ENCODE results near the gene TMEM143. TPM values are rescaled to one million over a fixed set of nuclear protein-coding genes. Genes with fewer than 3 reads are reported as not detected.
"Not testable (repeated sequence)": the region's sequence is repeated elsewhere in the genome, so short reads cannot be mapped to it uniquely, and the experiment has no call there.

TMEM143 gene
- total RNA-seq, 2 experiments from 2014 or later: 24.8 to 26.1 TPM

DNA sequence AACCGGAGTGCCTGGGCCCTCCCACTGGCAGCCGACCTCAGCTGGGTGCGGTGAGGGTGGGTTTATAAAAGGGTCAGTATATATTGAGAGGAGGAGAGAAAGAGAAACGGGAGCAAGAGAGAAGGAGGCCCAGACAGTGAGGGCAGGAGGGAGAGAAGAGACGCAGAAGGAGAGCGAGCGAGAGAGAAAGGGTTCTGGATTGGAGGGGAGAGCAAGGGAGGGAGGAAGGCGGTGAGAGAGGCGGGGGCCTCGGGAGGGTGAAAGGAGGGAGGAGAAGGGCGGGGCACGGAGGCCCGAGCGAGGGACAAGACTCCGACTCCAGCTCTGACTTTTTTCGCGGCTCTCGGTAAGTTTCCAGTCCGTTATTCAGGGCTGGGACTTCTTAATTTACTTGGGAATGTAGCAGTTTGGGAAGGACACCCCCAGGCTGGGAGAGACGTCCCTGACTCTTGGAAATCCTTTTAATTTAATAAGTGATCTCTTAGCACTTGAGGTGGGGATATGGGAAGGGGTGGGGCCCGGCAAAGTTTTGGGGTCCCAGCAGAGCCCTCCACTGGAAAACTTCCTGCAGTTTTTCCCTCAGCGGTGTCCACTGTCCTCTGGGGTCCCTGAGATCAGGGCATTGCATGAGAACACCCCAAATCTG is 38.4 kb downstream of the TMEM143 start, which contains the start of gene EMP3:
Gene EMP3 (plus strand): TSS at position 288 of the 646 bp plus-strand sequence. CDS start 1,293 bp downstream, outside the sequence.
- peaks cover 35% of the 10 kb centered on the region for H3K36me3 Mint-ChIP-seq
- POLR2A ChIA-PET: interaction anchor here (0.6 to 9.5 kb wide), 4 partner anchors 7 to 154 kb away, joined by 3 to 223 read pairs (median 22); partner anchors contain the start of genes CARD8, SYNGR4 and TMEM143
- DNase-seq (peak; percentile 78), ATAC-seq (ENCODE audit: low read depth) (peak; percentile 32)
- peaks cover 66% of the 10 kb centered on the region for H3K4me1 Mint-ChIP-seq
- H3K27ac Mint-ChIP-seq: peak within 1 kb of the TSS; percentile 89
- H3K9me3 Mint-ChIP-seq: peaks cover 1% of the 10 kb centered on the region
- H3K27me3 Mint-ChIP-seq: no peaks in the 10 kb centered on the region
- H3K4me3 Mint-ChIP-seq: peak within 1 kb of the TSS; percentile 89

DNA sequence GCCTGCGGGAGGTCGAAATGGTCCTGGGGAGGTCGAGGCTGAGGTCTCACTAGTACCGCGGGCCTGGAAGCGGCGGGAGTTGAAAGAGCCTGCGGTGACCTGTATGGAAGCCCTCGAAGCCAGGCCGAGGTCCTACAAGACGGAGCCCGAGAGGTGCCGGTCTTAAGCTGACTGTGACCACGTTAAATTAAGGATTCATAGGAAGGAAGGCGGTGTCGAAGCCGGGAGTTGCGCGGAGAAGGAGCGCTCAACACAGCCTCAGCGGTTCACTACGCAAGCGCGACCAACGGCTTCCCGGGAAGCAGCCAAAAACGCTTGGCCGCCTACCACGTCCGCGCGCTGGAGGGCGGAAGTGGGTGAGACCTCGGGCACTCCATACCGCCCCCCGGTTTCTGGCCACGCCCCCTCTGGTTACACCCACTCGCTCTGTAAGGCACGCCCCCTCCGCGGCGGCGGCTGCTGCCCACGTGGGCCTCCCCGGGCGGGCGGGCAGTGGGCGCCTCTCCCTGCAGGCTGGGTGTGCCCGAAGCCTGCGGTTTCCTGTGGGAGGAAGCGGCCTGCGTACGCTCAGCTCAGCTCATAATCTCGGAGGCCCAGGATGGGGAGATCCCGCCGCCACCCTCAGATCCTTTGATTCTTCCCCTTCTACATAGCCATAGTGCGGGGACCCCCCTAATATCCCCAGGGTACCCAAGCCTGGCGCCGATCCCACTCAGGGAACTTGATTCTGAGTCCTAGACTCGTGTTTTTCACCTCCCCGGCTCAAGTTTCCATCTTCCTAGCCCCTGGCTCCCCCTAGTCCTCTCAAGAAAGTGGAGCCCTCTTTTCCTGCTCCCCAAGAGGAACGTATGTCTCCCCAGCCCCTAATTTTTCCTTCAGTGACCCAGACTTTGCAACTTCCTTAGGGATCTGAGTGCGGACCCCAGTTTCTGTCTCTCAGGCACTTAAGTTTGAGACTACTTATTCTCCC is 41.8 kb downstream of the TMEM143 start:
- peak; percentile 100 for DNase-seq
- Mint-ChIP-seq H3K36me3 (peaks cover 10% of the 10 kb centered on the region), H3K27ac (peak overlapping the region; percentile 100), H3K4me1 (peaks cover 49% of the 10 kb centered on the region), H3K4me3 (peak overlapping the region; percentile 97), H3K9me3 (no peaks in the 10 kb centered on the region), H3K27me3 (no peaks in the 10 kb centered on the region)
- peak; percentile 71 for ATAC-seq (ENCODE audit: low read depth)
- POLR2A ChIA-PET: interaction anchor here (0.5 to 9.5 kb wide), 10 partner anchors 11 to 1465 kb away, joined by 3 to 223 read pairs (median 5); partner anchors contain the start of genes CARD8, KDELR1, RPL18 and SPHK2

DNA sequence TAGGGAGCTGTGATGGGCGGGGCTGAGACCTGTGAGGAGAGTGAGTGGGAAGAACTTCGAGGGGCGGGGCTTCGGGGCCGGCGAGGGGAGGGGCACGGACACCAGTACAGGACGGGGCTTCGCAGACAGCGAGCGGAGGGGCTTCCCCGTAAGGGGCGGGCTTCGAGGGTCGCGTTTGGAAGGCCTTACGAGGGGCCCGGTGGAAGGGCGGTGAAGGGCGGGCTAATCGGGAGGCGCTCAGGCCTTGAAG is 42.4 kb downstream of the TMEM143 start:
- peak overlapping the region; percentile 100 for H3K27ac Mint-ChIP-seq
- H3K9me3 Mint-ChIP-seq: no peaks in the 10 kb centered on the region
- peaks cover 5% of the 10 kb centered on the region for H3K36me3 Mint-ChIP-seq
- H3K4me1 Mint-ChIP-seq: peaks cover 45% of the 10 kb centered on the region
- POLR2A ChIA-PET: interaction anchor here (0.6 to 9.5 kb wide), 8 partner anchors 11 to 298 kb away, joined by 3 to 223 read pairs (median 6); partner anchors contain the start of genes CARD8, KDELR1, RPL18 and SPHK2
- ATAC-seq (ENCODE audit: low read depth) (peak; percentile 63), DNase-seq (peak; percentile 95)
- H3K4me3 Mint-ChIP-seq: peak overlapping the region; percentile 97
- H3K27me3 Mint-ChIP-seq: no peaks in the 10 kb centered on the region

DNA sequence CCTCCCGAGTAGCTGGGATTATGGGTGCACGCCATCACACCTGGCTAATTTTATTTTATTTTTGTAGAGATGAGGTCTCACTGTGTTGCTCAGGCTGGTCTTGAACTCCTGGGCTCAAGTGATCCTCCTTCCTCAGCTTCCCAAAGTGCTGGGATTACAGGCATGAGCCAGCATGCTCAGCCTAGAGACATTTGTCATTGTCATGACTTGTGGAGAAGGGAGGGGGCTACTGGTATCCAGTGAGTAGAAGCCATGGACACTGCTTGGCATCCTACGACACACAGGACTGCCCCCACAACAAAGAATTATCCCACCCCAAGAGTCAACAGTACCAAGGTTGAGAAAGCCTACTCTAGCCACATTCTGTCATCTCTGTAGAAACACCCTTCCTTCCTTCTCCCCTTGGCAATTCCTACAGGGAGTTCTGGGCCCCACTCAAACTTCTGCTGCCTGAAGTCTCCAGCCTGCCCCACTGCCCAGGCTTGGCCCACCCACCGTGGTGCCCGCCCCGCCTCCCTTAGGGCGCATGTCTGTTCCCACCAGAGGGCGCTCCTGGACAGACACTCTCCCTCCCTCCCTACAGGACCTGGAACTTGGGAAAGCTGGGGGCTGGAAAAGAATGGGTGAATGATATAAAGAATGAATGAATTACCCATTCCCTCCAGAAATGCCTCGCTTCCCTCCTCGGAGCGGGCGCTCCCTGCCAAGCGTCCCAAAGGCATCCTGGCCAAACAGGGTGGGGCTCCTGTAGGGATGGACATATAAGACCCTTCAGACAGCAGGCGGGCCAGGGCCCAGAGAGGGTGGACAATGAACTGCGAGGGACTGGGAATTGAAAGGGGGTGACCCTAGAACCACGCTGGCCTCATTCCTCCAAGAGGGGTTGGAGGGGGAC is 43.8 kb downstream of the TMEM143 start:
- DNase-seq: peak; percentile 84
- Mint-ChIP-seq H3K27ac (peak overlapping the region; percentile 100), H3K27me3 (no peaks in the 10 kb centered on the region), H3K4me1 (peaks cover 41% of the 10 kb centered on the region), H3K4me3 (peak overlapping the region; percentile 97), H3K36me3 (peaks cover 1% of the 10 kb centered on the region), H3K9me3 (no peaks in the 10 kb centered on the region)
- POLR2A ChIA-PET: interaction anchor here (5.9 to 9.5 kb wide), 2 partner anchors 13 to 44 kb away, joined by 40 to 223 read pairs; partner anchors contain the start of genes SYNGR4 and TMEM143
- ATAC-seq (ENCODE audit: low read depth): peak; percentile 19

DNA sequence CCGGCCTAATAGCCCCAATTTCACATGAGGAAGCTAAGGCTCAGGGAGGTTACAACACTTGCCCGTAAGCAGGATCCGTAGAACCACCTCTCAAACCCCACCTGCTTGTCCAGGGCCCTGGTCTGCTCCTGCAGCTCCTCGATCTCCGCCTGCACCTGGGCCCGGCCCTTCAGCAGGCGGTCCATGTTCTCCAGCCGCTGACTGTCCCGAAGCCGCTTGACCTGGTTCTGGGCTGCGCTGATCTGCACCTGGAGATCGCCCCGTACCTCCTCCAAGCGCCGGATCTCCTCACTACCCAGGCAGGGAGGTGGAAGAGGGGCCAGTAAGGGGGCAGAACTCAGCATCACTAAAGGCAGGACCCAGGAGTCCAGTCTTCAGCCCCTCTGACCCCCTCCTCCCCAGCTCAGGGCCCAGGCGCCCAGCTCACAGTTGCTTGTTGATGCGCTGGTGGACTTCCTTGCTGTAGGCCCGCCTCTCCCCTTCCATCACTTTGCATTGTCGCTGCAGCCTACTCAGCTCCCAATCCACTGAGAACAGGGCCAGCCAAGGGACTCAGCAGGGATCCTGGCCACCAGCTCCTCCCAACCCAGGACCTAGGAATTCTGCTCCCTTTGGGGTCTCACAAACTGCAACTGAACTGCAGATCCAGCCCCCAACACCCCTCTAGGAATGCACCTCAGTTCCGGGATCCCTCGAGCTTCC is 45.3 kb downstream of the TMEM143 start:
- DNase-seq (no peak), ATAC-seq (ENCODE audit: low read depth) (no peak)

DNA sequence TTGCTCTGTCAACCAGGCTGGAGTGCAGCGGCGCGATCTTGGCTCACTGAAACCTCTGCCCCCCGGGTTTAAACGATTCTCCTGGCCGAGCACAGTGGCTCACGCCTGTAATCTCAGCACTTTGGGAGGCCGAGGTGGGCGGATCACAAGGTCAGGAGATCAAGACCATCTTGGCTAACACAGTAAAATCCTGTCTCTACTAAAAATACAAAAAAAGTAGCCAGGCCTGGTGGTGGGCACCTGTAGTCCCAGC is 46.1 kb downstream of the TMEM143 start:
- not testable (repeated sequence) for H3K4me3 Mint-ChIP-seq; H3K27me3 Mint-ChIP-seq; H3K9me3 Mint-ChIP-seq; DNase-seq; H3K36me3 Mint-ChIP-seq; H3K27ac Mint-ChIP-seq; ATAC-seq (ENCODE audit: low read depth)
- peaks cover 22% of the 10 kb centered on the region for H3K4me1 Mint-ChIP-seq
- POLR2A ChIA-PET: interaction anchor here (0.9 to 9.5 kb wide), 2 partner anchors 15 to 73 kb away, joined by 3 to 223 read pairs; partner anchors contain the start of gene KDELR1

More for the DNA sequence above, 45.3 kb downstream of the TMEM143 start:
- POLR2A ChIA-PET: interaction anchor here (0.9 to 9.5 kb wide), 2 partner anchors 14 to 72 kb away, joined by 3 to 223 read pairs; partner anchors contain the start of gene KDELR1
- H3K4me1 Mint-ChIP-seq: peaks cover 30% of the 10 kb centered on the region
- no peaks in the 10 kb centered on the region for H3K36me3 Mint-ChIP-seq
- H3K9me3 Mint-ChIP-seq: no peaks in the 10 kb centered on the region
- H3K27me3 Mint-ChIP-seq: no peaks in the 10 kb centered on the region
- no peak overlapping the region for H3K4me3 Mint-ChIP-seq
- no peak overlapping the region for H3K27ac Mint-ChIP-seq

DNA sequence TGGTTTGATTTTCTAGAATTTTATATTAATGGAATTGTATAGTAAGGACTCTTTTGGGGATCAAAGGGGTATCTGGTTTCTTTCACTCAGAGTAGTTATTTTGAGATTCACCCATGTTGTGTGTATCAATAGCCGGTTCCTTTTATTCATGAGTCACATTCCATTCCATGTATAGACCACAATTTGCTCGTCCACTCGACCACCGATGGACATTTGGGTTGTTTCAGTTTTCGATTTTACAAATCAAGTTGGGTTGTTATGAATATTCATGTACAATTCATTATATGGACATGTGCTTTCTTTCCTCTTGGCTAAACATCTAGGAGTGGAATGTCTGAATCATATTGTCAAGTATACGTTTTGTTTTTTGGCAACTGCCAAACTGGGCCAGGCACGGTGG is 48.0 kb downstream of the TMEM143 start:
- ATAC-seq (ENCODE audit: low read depth) (no peak), DNase-seq (no peak)
- Mint-ChIP-seq H3K9me3 (no peaks in the 10 kb centered on the region), H3K27ac (no peak overlapping the region), H3K4me1 (peaks cover 9% of the 10 kb centered on the region), H3K27me3 (no peaks in the 10 kb centered on the region), H3K4me3 (no peak overlapping the region), H3K36me3 (no peaks in the 10 kb centered on the region)
- POLR2A ChIA-PET: interaction anchor here (0.7 kb wide), 1 partner anchor 26 kb away, joined by 3 read pairs; no protein-coding TSS in a partner anchor

DNA sequence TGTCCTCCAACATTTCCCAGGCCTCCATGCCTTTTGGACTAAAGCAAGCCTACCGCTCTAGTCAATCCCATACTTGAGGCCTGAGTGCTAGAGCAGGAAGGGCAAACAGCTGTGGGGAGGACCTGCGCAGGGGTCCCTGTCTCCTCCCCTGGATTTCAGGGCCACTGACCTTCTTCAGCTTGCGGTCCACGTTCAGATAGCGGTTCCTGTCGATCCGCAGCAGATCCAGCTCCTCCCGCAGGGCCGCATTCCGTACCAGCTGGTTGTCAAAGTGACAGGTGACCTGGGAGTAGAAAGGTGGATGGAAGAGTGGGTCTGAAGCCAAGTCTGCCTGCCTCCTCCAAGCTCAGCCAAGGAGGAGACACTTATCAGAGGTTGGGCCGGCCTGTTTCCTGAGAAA is 52.4 kb downstream of the TMEM143 start:
- Mint-ChIP-seq H3K27ac (no peak overlapping the region), H3K27me3 (peaks cover 4% of the 10 kb centered on the region), H3K4me3 (no peak overlapping the region), H3K9me3 (no peaks in the 10 kb centered on the region), H3K36me3 (no peaks in the 10 kb centered on the region), H3K4me1 (no peaks in the 10 kb centered on the region)
- ATAC-seq (ENCODE audit: low read depth) (no peak), DNase-seq (no peak)
- POLR2A ChIA-PET: no interaction called here

DNA sequence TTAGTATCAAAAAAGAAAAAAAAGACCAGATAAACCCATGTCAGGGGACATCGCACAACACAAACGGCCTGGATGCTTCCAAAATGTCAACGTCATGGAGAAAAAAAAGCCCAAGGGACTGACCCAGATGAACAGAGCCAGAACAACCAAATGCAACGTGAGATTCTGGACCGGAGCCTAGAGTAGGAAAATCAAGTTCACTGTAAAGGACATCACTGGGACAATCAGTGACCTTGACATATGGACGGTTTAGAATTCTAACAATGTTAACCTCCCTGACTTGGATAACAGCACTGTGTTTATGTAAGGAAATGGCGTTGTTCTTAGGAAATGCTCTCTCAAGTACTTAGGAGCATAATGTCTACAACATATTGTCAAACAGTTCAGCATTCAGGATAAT is 53.5 kb downstream of the TMEM143 start:
- Mint-ChIP-seq H3K4me3 (no peak overlapping the region), H3K27me3 (peaks cover 4% of the 10 kb centered on the region), H3K27ac (no peak overlapping the region), H3K9me3 (no peaks in the 10 kb centered on the region), H3K36me3 (no peaks in the 10 kb centered on the region), H3K4me1 (no peaks in the 10 kb centered on the region)
- DNase-seq (no peak), ATAC-seq (ENCODE audit: low read depth) (no peak)
- POLR2A ChIA-PET: no interaction called here

DNA sequence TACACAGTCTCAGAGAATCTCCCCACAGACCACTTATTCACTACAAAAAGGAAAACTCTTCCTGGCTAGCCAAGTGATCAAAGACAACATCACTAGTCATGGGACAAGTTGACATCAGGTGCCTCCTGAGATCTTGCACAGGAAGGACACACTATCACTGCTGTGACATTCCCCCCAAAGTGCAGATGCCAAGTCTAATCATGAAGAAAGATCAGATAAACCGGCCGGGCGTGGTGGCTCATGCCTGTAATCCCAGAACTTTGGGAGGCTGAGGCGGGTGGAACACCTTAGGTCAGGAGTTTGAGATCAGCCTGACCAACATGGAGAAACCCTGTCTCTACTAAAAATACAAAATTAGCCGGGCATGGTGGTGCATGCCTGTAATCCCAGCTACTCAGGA is 54.0 kb downstream of the TMEM143 start:
- H3K27me3 Mint-ChIP-seq; H3K36me3 Mint-ChIP-seq; H3K9me3 Mint-ChIP-seq; H3K4me3 Mint-ChIP-seq; DNase-seq; H3K4me1 Mint-ChIP-seq; POLR2A ChIA-PET; ATAC-seq (ENCODE audit: low read depth); H3K27ac Mint-ChIP-seq: not testable (repeated sequence)

DNA sequence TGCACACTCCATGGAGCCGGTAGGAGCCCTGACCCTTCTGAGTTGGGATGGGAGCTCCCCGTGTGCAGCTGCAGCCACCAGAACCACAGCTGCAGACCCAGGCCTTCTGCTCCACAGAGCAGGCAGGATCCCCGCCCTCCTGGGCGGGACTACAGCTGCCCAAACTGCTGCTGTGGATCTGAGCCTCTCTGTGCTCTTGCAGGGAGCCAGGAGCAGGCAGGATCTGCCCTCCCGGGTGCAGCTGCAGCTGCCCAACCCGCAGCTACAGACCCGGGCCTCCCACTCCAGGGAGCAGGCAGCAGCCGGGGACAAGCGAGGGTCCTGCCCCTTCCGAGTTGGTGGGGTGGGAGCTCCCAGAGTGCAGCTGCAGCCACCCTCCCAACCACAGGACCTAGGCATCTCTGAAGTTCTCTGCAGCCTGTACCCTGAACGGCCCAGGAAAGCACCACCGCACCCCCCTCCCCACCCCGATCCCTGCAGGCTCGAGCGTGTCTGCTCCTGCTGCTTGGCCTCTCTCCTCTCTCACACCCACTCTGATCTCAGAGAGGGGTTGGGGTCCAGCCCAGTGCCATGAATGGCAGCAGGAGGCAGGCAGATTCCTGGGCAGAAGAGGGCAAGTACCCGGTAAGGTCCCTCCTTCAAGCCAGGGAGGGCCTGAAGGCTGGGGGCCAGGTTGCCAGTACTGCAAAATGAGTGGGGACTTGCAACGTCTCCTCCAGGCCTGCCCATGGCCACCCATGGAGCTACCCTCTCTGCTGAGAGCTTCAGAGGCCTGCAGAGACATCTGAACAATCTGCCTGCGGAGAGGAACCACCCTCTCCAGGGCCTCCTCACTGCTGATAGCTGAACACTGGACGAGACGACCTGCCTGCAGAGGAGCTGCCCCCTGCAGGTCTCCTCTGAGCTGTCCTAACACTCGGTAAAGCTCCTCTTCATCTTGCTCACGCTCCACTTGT is 54.8 kb downstream of the TMEM143 start:
- DNase-seq: no peak
- Mint-ChIP-seq H3K27me3 (peaks cover 4% of the 10 kb centered on the region), H3K4me1 (no peaks in the 10 kb centered on the region), H3K27ac (no peak overlapping the region), H3K4me3 (no peak overlapping the region), H3K9me3 (no peaks in the 10 kb centered on the region), H3K36me3 (no peaks in the 10 kb centered on the region)
- POLR2A ChIA-PET: no interaction called here
- no peak for ATAC-seq (ENCODE audit: low read depth)
